ENCODE data around the gene GPSM3.

Gene GPSM3

GRCh38 chr6:32239462-32239861 is 47.0 kb upstream of the GPSM3 start (continued):
- TF ChIP-seq ZNF416 (tag by site-specific recombination; IDR thresholded peaks at IDR 0.05) (no peak), ZNF529 (tag by site-specific recombination; IDR thresholded peaks at IDR 0.05; ENCODE audit: insufficient replicate concordance) (no peak), ZNF677 (tag by site-specific recombination; IDR thresholded peaks at IDR 0.05) (no peak), ZNF121 (tag by site-specific recombination; IDR thresholded peaks at IDR 0.05) (no peak)

DNA sequence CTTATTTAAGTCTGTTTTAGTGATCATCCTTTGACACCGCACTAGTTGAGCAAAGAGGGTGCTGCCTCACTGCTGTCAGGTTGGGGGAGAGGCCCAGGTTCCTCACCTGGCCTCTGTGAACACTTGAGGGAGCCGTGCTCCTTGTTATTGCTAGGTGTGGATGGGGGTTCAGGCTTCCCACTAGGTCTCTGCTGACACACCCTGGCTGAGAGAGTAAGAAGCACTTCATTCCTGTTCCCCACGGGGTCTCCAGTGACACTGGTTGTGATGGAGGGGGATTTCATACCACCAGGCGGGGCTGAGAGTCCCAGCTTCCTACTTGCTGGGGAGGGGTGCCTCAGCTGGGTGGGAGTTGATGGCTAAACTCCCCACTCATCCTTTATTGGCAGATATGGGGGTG is 42.5 kb upstream of the GPSM3 start:
- Histone ChIP-seq H3K9me3 (ENCODE audit: control insufficient read depth, insufficient read depth, low read depth, low read length) (no peaks in the 10 kb centered on the region), H3K36me3 (ENCODE audit: control insufficient read depth in 2 of 2, insufficient read depth in 1 of 2, low read length in 2 of 2) (no peaks in the 10 kb centered on the region), H3K4me1 (ENCODE audit: control insufficient read depth, insufficient read depth, low read length) (no peaks in the 10 kb centered on the region), H3K27ac (ENCODE audit: extremely low read depth, low read depth, low read length) (no peak overlapping the region), H3K4me3 (ENCODE audit: low read depth, low read length) (no peak overlapping the region)
- ChIA-PET POLR2A (no interaction called here), CTCF (interaction anchor here (0.5 kb wide), 1 partner anchor 30 kb away, joined by 3 read pairs; no protein-coding TSS in a partner anchor)
- no peak for TF ChIP-seq ZSCAN30 (tag by site-specific recombination; IDR thresholded peaks at IDR 0.05)
- TF ChIP-seq ZBTB49 (tag by site-specific recombination; IDR thresholded peaks at IDR 0.05; ENCODE audit: low read depth) = no peak
- TF ChIP-seq ZNF76 (tag by site-specific recombination; IDR thresholded peaks at IDR 0.05; ENCODE audit: borderline replicate concordance, low read depth) = no peak
- no peak for TF ChIP-seq HOXC10 (CRISPR knock-in tag; IDR thresholded peaks at IDR 0.05)
- no peak for TF ChIP-seq ZNF747 (tag by site-specific recombination; IDR thresholded peaks at IDR 0.05)
- TF ChIP-seq ZNF354C (tag by site-specific recombination; IDR thresholded peaks at IDR 0.05; ENCODE audit: borderline replicate concordance, low read depth) = no peak

- H3K27ac ChIP-seq (ENCODE audit: extremely low read depth, low read depth, low read length) = no peak overlapping the region
- CTCF ChIA-PET = interaction anchor here (0.6 to 1.5 kb wide), 2 partner anchors 31 to 187 kb away, joined by 3 read pairs; no protein-coding TSS in a partner anchor
- no peak overlapping the region for H3K4me3 ChIP-seq (ENCODE audit: low read depth, low read length)
Measured at GRCh38 chr6:32226434-32226833, 34.0 kb upstream of the GPSM3 start.

More at GRCh38 chr6:32226434-32226833, 34.0 kb upstream of the GPSM3 start:
- Histone ChIP-seq H3K36me3 (ENCODE audit: control insufficient read depth in 2 of 2, insufficient read depth in 1 of 2, low read length in 2 of 2) (no peaks in the 10 kb centered on the region), H3K9me3 (ENCODE audit: control insufficient read depth, insufficient read depth, low read depth, low read length) (no peaks in the 10 kb centered on the region), H3K4me1 (ENCODE audit: control insufficient read depth, insufficient read depth, low read length) (no peaks in the 10 kb centered on the region)
- TF ChIP-seq ZNF645 (tag by site-specific recombination; IDR thresholded peaks at IDR 0.05) (no peak), ZNF221 (tag by site-specific recombination; IDR thresholded peaks at IDR 0.05; ENCODE audit: borderline replicate concordance) (no peak), ZNF341 (tag by site-specific recombination; IDR thresholded peaks at IDR 0.05; ENCODE audit: low read depth) (no peak), ZNF600 (tag by site-specific recombination; IDR thresholded peaks at IDR 0.05) (no peak), ZNF530 (tag by site-specific recombination; IDR thresholded peaks at IDR 0.05; ENCODE audit: low read depth) (no peak), ZNF510 (tag by site-specific recombination; IDR thresholded peaks at IDR 0.05; ENCODE audit: insufficient replicate concordance) (no peak), SP2 (tag by site-specific recombination; IDR thresholded peaks at IDR 0.05) (no peak), ZNF140 (tag by site-specific recombination; IDR thresholded peaks at IDR 0.05) (no peak), ZFHX2 (tag by site-specific recombination; conservative IDR thresholded peaks at IDR 0.05) (no peak), ZNF626 (tag by site-specific recombination; IDR thresholded peaks at IDR 0.05) (no peak), ZNF747 (tag by site-specific recombination; IDR thresholded peaks at IDR 0.05) (no peak), ZNF449 (tag by site-specific recombination; IDR thresholded peaks at IDR 0.05) (no peak), ZSCAN23 (tag by site-specific recombination; IDR thresholded peaks at IDR 0.05) (no peak), INSM2 (tag by site-specific recombination; IDR thresholded peaks at IDR 0.05) (no peak)
- TF ChIP-seq, protein P1, sequence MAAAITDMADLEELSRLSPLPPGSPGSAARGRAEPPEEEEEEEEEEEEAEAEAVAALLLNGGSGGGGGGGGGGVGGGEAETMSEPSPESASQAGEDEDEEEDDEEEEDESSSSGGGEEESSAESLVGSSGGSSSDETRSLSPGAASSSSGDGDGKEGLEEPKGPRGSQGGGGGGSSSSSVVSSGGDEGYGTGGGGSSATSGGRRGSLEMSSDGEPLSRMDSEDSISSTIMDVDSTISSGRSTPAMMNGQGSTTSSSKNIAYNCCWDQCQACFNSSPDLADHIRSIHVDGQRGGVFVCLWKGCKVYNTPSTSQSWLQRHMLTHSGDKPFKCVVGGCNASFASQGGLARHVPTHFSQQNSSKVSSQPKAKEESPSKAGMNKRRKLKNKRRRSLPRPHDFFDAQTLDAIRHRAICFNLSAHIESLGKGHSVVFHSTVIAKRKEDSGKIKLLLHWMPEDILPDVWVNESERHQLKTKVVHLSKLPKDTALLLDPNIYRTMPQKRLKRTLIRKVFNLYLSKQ (tag by site-specific recombination; IDR thresholded peaks at IDR 0.05; ENCODE audit: borderline replicate concordance) = no peak
- POLR2A ChIA-PET = interaction anchor here (1.5 kb wide), 1 partner anchor 31 kb away, joined by 4 read pairs; no protein-coding TSS in a partner anchor
